HG03521 (cell line): ENCODE measurements around the gene TGM2.

ENCODE experiments used
- ATAC-seq: cut with Tn5 transposase; IDR thresholded peaks from one replicate; pipeline ENCODE4 v1.9.1; 2021; ENCODE audit warnings: mild to moderate bottlenecking, moderate library complexity; ENCODE audit not compliant: unreplicated experiment

The TGM2 gene

GRCh38 chr20:38165089-38165965 lies at the start of gene TGM2:
Gene TGM2 (minus strand): TSS chr20:38165270. CDS start chr20:38165198, 72 bp downstream.
- peak; percentile 90 for ATAC-seq

- ATAC-seq = no peak
Observed at GRCh38 chr20:38214256-38215193, 49.5 kb upstream of the TGM2 start.

GRCh38 chr20:38213607-38213940 lies 48.5 kb upstream of the TGM2 start:
- ATAC-seq = no peak

GRCh38 chr20:38212806-38213606 lies 47.9 kb upstream of the TGM2 start:
- ATAC-seq = no peak

GRCh38 chr20:38211200-38212097 lies 46.4 kb upstream of the TGM2 start:
- no peak for ATAC-seq

- ATAC-seq = no peak
Observed at GRCh38 chr20:38210741-38211140, 45.7 kb upstream of the TGM2 start.

GRCh38 chr20:38209736-38210405 lies 44.8 kb upstream of the TGM2 start:
- ATAC-seq = no peak

- ATAC-seq = no peak
Observed at GRCh38 chr20:38209054-38209675, 44.1 kb upstream of the TGM2 start.

- no peak for ATAC-seq
Observed at GRCh38 chr20:38208523-38208922, 43.5 kb upstream of the TGM2 start.

- ATAC-seq = no peak
Observed at GRCh38 chr20:38208088-38208487, 43.0 kb upstream of the TGM2 start.

GRCh38 chr20:38207621-38208020 lies 42.6 kb upstream of the TGM2 start:
- ATAC-seq = no peak

- no peak for ATAC-seq
Observed at GRCh38 chr20:38205001-38205400, 39.9 kb upstream of the TGM2 start.

- ATAC-seq = no peak
Observed at GRCh38 chr20:38203981-38204357, 38.9 kb upstream of the TGM2 start.

- ATAC-seq = no peak
Observed at GRCh38 chr20:38203337-38203980, 38.4 kb upstream of the TGM2 start.

GRCh38 chr20:38202982-38203293 lies 37.9 kb upstream of the TGM2 start:
- no peak for ATAC-seq

GRCh38 chr20:38202153-38202981 lies 37.3 kb upstream of the TGM2 start:
- ATAC-seq = no peak

- ATAC-seq = no peak
Observed at GRCh38 chr20:38201356-38201755, 36.3 kb upstream of the TGM2 start.

GRCh38 chr20:38200646-38201045 lies 35.6 kb upstream of the TGM2 start:
- no peak for ATAC-seq
